SK-N-MC (cell line): ENCODE measurements around the gene PCDHGA9.

Source experiments
- DNase-seq: peaks from one replicate; pipeline ENCODE4 v3.0.0-alpha.2; 2011; ENCODE audit warnings: low read depth, low spot score
- H3K27ac ChIP-seq: fragments of 200-600 bp; sonication (generic); 2 replicates; pipeline ENCODE4 v1.5.1; 2016; ENCODE audit warnings: mixed run types
- H3K36me3 ChIP-seq: fragments of 200-600 bp; sonication (generic); 2 replicates; pipeline ENCODE4 v1.6.1; 2017; ENCODE audit warnings: antibody characterized with exemption, low read length, mixed read lengths; ENCODE audit not compliant: insufficient read depth
- H3K4me3 ChIP-seq: fragments of 200-600 bp; sonication (generic); 2 replicates; pipeline ENCODE4 v1.5.1; 2016
- H3K9ac ChIP-seq: fragments of 200-600 bp; sonication (generic); 2 replicates; pipeline ENCODE4 v1.8.0; 2017; ENCODE audit warnings: mixed run types, mixed read lengths; ENCODE audit not compliant: insufficient read length
- H3K9me3 ChIP-seq: fragments of 200-600 bp; sonication (generic); 2 replicates; pipeline ENCODE4 v1.6.1; 2017; ENCODE audit warnings: low read depth, mild to moderate bottlenecking, antibody characterized with exemption, low read length, moderate library complexity, mixed read lengths
- EZH2 ChIP-seq: fragments of 200-600 bp; sonication (generic); IDR thresholded peaks from one replicate; pipeline ENCODE4 v1.6.1; 2017; ENCODE audit warnings: antibody characterized with exemption
- FOXP2 ChIP-seq: optimal IDR thresholded peaks from 2 replicates; pipeline ENCODE3; 2011; ENCODE audit warnings: mild to moderate bottlenecking, moderate library complexity; ENCODE audit not compliant: insufficient read depth; ENCODE audit errors: extremely low read length, control extremely low read depth
- POLR2AphosphoS5 ChIP-seq: IDR thresholded peaks from 2 replicates; pipeline ENCODE4 v1.6.1; 2012; ENCODE audit warnings: mild to moderate bottlenecking, low read depth, low read length, borderline replicate concordance

Gene PCDHGA9

GRCh38 chr5:141402553-141403243 lies at the start of gene PCDHGA9:
TSS of gene PCDHGA9 (plus strand) at chr5:141402778. CDS start at chr5:141402953, 175 bp downstream.
- Histone ChIP-seq H3K9me3 (no peaks in the 10 kb centered on the region), H3K27ac (no peak within 1 kb of the TSS), H3K9ac (no peak within 1 kb of the TSS), H3K36me3 (no peaks in the 10 kb centered on the region), H3K4me3 (no peak within 1 kb of the TSS)
- DNase-seq: no peak
- no peak for TF ChIP-seq POLR2AphosphoS5
- TF ChIP-seq FOXP2: no peak
- TF ChIP-seq EZH2: no peak

DNA sequence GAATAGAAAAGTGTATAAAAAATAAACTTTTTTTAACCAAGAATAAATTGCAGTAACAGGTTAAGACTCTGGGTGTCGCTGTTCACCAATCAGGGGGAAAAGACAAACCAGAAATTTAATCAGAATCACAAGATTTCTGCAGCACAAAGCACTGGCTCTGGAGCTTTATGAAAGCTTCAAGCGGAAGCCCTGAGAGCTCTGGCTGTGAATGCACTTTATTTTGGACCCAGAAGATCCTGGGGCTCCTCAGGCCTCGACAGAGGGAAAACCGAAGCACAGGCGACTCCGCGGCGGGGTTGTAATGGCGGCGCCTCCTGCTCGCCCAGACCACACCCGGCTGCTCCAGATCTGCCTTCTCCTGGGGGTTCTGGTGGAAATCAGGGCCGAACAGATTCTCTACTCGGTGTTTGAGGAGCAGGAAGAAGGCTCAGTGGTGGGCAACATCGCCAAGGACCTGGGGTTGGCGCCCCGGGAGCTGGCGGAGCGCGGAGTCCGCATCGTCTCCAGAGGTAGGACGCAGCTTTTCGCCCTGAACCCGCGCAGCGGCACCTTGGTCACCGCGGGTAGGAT lies 47.6 kb upstream of the PCDHGA9 start, which contains the start of gene PCDHGA4:
Gene PCDHGA4, plus strand, starts transcription at position 122 of the 570 bp plus-strand sequence. Its CDS starts 87 bp downstream, at position 209.
- no peak within 1 kb of the TSS for H3K4me3 ChIP-seq

DNA sequence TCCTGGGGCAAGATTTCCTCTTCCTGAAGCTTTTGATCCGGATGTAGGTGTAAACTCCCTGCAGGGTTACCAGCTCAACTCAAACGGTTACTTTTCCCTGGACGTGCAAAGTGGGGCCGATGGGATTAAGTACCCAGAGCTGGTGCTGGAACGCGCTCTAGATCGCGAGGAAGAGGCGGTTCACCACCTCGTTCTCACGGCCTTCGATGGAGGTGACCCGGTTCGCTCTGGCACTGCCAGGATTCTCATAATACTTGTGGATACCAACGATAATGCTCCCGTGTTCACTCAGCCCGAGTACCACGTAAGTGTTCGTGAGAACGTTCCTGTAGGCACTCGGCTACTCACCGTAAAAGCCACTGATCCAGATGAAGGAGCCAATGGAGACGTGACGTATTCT lies 46.9 kb upstream of the PCDHGA9 start:
- no peaks in the 10 kb centered on the region for H3K36me3 ChIP-seq
- no peak for DNase-seq
- TF ChIP-seq EZH2 (no peak), FOXP2 (no peak), POLR2AphosphoS5 (no peak)
- no peak overlapping the region for H3K4me3 ChIP-seq
- no peak overlapping the region for H3K27ac ChIP-seq
- no peak overlapping the region for H3K9ac ChIP-seq
- no peaks in the 10 kb centered on the region; the same call in 1 of the 2 replicates for H3K9me3 ChIP-seq

More for the DNA sequence above, 47.6 kb upstream of the PCDHGA9 start, which contains the start of gene PCDHGA4:
- TF ChIP-seq POLR2AphosphoS5: no peak
- TF ChIP-seq FOXP2: no peak
- no peak for TF ChIP-seq EZH2
- no peak within 1 kb of the TSS for H3K27ac ChIP-seq
- no peaks in the 10 kb centered on the region; the same call in 1 of the 2 replicates for H3K9me3 ChIP-seq
- H3K9ac ChIP-seq: no peak within 1 kb of the TSS
- no peaks in the 10 kb centered on the region for H3K36me3 ChIP-seq
- DNase-seq: no peak

- Histone ChIP-seq H3K9ac (no peak overlapping the region), H3K9me3 (no peaks in the 10 kb centered on the region; the same call in 1 of the 2 replicates), H3K4me3 (no peak overlapping the region), H3K36me3 (no peaks in the 10 kb centered on the region), H3K27ac (no peak overlapping the region)
- DNase-seq: no peak
- no peak for TF ChIP-seq POLR2AphosphoS5
- no peak for TF ChIP-seq FOXP2
- no peak for TF ChIP-seq EZH2
Observed at GRCh38 chr5:141356133-141356532, 46.4 kb upstream of the PCDHGA9 start.

- no peak overlapping the region for H3K9ac ChIP-seq
- no peak overlapping the region for H3K27ac ChIP-seq
- H3K4me3 ChIP-seq: no peak overlapping the region
- no peak for DNase-seq
- H3K36me3 ChIP-seq: no peaks in the 10 kb centered on the region
- H3K9me3 ChIP-seq: no peaks in the 10 kb centered on the region; the same call in 1 of the 2 replicates
- TF ChIP-seq FOXP2 (no peak), EZH2 (no peak), POLR2AphosphoS5 (no peak)
Observed at GRCh38 chr5:141356950-141357349, 45.6 kb upstream of the PCDHGA9 start.

DNA sequence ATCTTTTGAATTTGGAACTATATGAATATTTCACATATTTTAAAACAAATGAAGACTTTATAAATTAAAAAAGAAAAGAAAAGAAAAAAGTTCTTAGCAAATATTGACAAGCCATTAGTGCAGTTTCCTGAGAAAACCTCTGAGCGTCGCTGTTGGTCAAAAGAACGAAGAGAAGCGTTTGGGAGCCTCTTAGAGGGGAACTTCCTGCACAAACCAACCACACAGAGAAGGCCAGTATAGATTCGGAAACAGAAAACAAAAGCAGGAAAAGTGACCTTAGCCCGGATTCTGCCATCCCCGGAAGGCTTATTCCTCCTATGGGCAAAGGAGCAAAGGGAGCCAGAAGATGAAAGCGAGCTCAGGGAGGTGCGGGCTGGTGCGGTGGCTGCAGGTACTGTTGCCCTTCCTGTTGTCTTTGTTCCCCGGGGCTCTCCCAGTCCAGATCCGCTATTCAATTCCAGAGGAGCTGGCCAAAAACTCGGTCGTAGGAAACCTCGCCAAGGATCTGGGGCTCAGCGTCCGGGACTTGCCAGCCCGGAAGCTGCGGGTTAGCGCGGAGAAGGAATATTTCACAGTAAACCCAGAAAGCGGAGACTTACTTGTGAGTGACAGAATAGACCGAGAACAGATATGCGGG lies 42.7 kb upstream of the PCDHGA9 start, which contains the start of gene PCDHGB2:
Gene PCDHGB2, plus strand, starts transcription at position 205 of the 637 bp plus-strand sequence. Its CDS starts 142 bp downstream, at position 347.
- no peak for DNase-seq
- Histone ChIP-seq H3K36me3 (no peaks in the 10 kb centered on the region), H3K4me3 (peak within 1 kb of the TSS; percentile 49), H3K27ac (no peak within 1 kb of the TSS), H3K9me3 (peaks cover 5% of the 10 kb centered on the region; the same call in 1 of the 2 replicates), H3K9ac (no peak within 1 kb of the TSS)
- TF ChIP-seq EZH2: no peak
- no peak for TF ChIP-seq FOXP2
- TF ChIP-seq POLR2AphosphoS5: no peak

- peaks cover 5% of the 10 kb centered on the region; the same call in 1 of the 2 replicates for H3K9me3 ChIP-seq
- no peak overlapping the region for H3K9ac ChIP-seq
- no peak overlapping the region for H3K27ac ChIP-seq
- no peak for TF ChIP-seq EZH2
- no peak for TF ChIP-seq POLR2AphosphoS5
- no peak for TF ChIP-seq FOXP2
- H3K4me3 ChIP-seq: no peak overlapping the region
- no peak for DNase-seq
- no peaks in the 10 kb centered on the region for H3K36me3 ChIP-seq
Observed at GRCh38 chr5:141360685-141361084, 41.9 kb upstream of the PCDHGA9 start.

DNA sequence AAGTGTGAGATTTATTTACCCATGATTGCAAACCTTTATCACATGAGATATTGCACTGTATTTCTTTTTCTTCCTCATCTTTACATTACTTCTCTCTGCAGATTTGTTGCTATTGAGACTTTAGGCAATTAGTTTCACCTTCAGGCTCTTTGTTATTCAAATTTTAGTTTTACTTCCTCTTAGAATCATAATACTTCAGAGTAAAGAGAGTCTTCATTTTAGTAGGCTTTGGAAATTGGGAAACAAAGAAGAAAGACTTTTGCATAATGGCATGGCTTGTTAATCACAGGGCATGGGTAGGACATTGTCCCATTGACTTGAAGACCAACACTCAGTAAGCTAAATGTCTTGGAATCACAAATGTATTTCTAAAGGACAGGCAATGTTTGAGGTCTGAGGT lies 39.9 kb upstream of the PCDHGA9 start:
- H3K4me3 ChIP-seq: 0 out of 2 replicates have a peak overlapping the region, but pooled peaks have one; percentile 7
- peaks cover 5% of the 10 kb centered on the region; the same call in 1 of the 2 replicates for H3K9me3 ChIP-seq
- no peak for DNase-seq
- no peak overlapping the region for H3K27ac ChIP-seq
- no peak overlapping the region for H3K9ac ChIP-seq
- TF ChIP-seq EZH2 (no peak), FOXP2 (no peak), POLR2AphosphoS5 (no peak)
- H3K36me3 ChIP-seq: no peaks in the 10 kb centered on the region
